HepG2 (cell line): ENCODE data around the gene LDB3. TPM values are rescaled to one million over a fixed set of nuclear protein-coding genes. Genes with fewer than 3 reads are reported as not detected.

ENCODE experiments used
- ATAC-seq: fragments of 200-7000 bp; cut with Tn5 transposase; 3 replicates; pipeline ENCODE4 v1.9.1; 2020; ENCODE audit warnings: mild to moderate bottlenecking, moderate library complexity
- BruUV-seq: library from RNA; stranded (reverse); fragments of 400-500 nt; replicated peaks from 2 replicates; lab custom pipeline; 2021; lab: Mats Ljungman, UMichigan
- CTCF ChIA-PET: fragments of 300-600 bp; formaldehyde crosslinking; extraction: SDS; loops from one replicate; lab custom pipeline; 2021; ENCODE audit warnings: low total read pairs, inconsistent platforms, low intra/inter-chr PET ratio; lab: Yijun Ruan, JAX
- POLR2A ChIA-PET: fragments of 350-600 bp; sonication (Branson Sonifier 250); formaldehyde crosslinking; loops from one replicate; lab custom pipeline; 2020; ENCODE audit warnings: antibody characterized with exemption, inconsistent platforms; lab: Yijun Ruan, JAX
- DNase-seq: peaks from one replicate; pipeline ENCODE4 v3.0.0-alpha.2; 2015; ENCODE audit warnings: low spot score
- FAIRE-seq: peaks from 3 replicates; lab custom pipeline; 2011; peaks lifted over from hg19 to GRCh38; lab: Jason Lieb, UNC
- H2AFZ ChIP-seq: one replicate; pipeline ENCODE4 v1.6.1; 2011; ENCODE audit warnings: low read length, inconsistent platforms
- H3K27ac ChIP-seq: fragments of 300-600 bp; 3 replicates; pipeline ENCODE4 v1.8.0; 2011; ENCODE audit warnings: mixed run types, mild to moderate bottlenecking, mixed read lengths, low read length, inconsistent platforms; ENCODE audit not compliant: insufficient read depth; ENCODE audit errors: extremely low read length
- H3K27me3 ChIP-seq, 2 experiments: fragments of 200-600 bp in 1 of 2; 2 replicates in 1 of 2; 3 replicates in 1 of 2; pipeline versions ENCODE4 v1.6.0 to v1.8.0; 2011; ENCODE audit warnings: low read length in 2 of 2, mild to moderate bottlenecking in 2 of 2, moderate library complexity in 2 of 2, inconsistent platforms in 1 of 2; ENCODE audit not compliant: insufficient read depth in 2 of 2, control insufficient read depth in 1 of 2
- H3K36me3 ChIP-seq, 2 experiments: fragments of 200-600 bp in 1 of 2; replicated peaks in 1 of 2; 2 replicates in 1 of 2; 3 replicates in 1 of 2; pipeline versions ENCODE4 v1.5.1 to v1.8.0; 2011; ENCODE audit warnings: low read length in 2 of 2, inconsistent platforms in 1 of 2; ENCODE audit not compliant: insufficient read depth in 2 of 2, control insufficient read depth in 1 of 2
- H3K4me1 ChIP-seq: 2 replicates; pipeline ENCODE4 v1.5.1; 2012; ENCODE audit warnings: low read length, inconsistent platforms; ENCODE audit not compliant: insufficient read depth
- H3K4me2 ChIP-seq: 2 replicates; pipeline ENCODE4 v1.6.0; 2011; ENCODE audit warnings: low read depth, low read length, inconsistent platforms
- H3K4me3 ChIP-seq, 3 experiments: fragments of 200-600 bp in 1 of 3; sonication (generic), shearing (Covaris generic) in 1 of 3; replicated peaks in 1 of 3; 2 replicates each; pipeline ENCODE4 v1.5.1; 2011 to 2016; ENCODE audit warnings: low read length in 3 of 3, inconsistent platforms in 2 of 3, low read depth in 2 of 3, mild to moderate bottlenecking in 2 of 3, control low read depth in 1 of 3, mixed read lengths in 1 of 3; ENCODE audit not compliant: insufficient read depth in 1 of 3
- H3K79me2 ChIP-seq: one replicate; pipeline ENCODE4 v1.6.1; 2011; ENCODE audit warnings: low read length, inconsistent platforms; ENCODE audit not compliant: insufficient read depth
- H3K9ac ChIP-seq: 2 replicates; pipeline ENCODE4 v1.6.0; 2011; ENCODE audit warnings: mild to moderate bottlenecking, low read depth, low read length, inconsistent platforms; ENCODE audit not compliant: insufficient read depth
- H3K9me3 ChIP-seq: 2 replicates; pipeline ENCODE4 v1.5.1; 2012; ENCODE audit warnings: mild to moderate bottlenecking, low read length
- H4K20me1 ChIP-seq: 2 replicates; pipeline ENCODE4 v1.6.0; 2011; ENCODE audit warnings: inconsistent platforms, mild to moderate bottlenecking, low read length, moderate library complexity; ENCODE audit not compliant: insufficient read depth
- ARNT2 ChIP-seq: sonication (generic); formaldehyde crosslinking; IDR thresholded peaks from 2 replicates; pipeline ENCODE4 v1.8.0; 2022; ENCODE audit warnings: mild to moderate bottlenecking, low read depth, missing genetic modification reagents, moderate library complexity
- HNRNPUL1 ChIP-seq: fragments of 200-400 bp; formaldehyde crosslinking; IDR thresholded peaks from 2 replicates; pipeline ENCODE4 v1.6.1; 2017; ENCODE audit warnings: low read depth, mild to moderate bottlenecking, low read length, moderate library complexity
- KAT7 ChIP-seq: IDR thresholded peaks from 2 replicates; pipeline ENCODE4 v1.6.1; 2018; ENCODE audit warnings: borderline replicate concordance, missing compliant biosample characterization
- MEF2D ChIP-seq: sonication (generic); formaldehyde crosslinking; IDR thresholded peaks from 2 replicates; pipeline ENCODE4 v1.5.1; 2020; ENCODE audit warnings: mild to moderate bottlenecking, missing genetic modification reagents
- RFXANK ChIP-seq: IDR thresholded peaks from 2 replicates; pipeline ENCODE4 v1.6.1; 2016
- ZFP1 ChIP-seq: IDR thresholded peaks from 2 replicates; pipeline ENCODE4 v1.6.1; 2016
- ZZZ3 ChIP-seq: sonication (generic); formaldehyde crosslinking; IDR thresholded peaks from 2 replicates; pipeline ENCODE4 v1.4.0; 2020; ENCODE audit warnings: missing genetic modification reagents, mild to moderate bottlenecking, borderline replicate concordance
- WGBS: methylation state at CpG from one replicate; pipeline ENCODE4 v1.1.6; 2017; ENCODE audit warnings: low lambda C conversion rate; 5-methylcytosine and 5-hydroxymethylcytosine counted together
- in situ Hi-C: cut with HindIII; loops from 2 replicates; pipeline ENCODE4 v1.10.0; 2017; ENCODE audit warnings: low pct_unique_long_range_greater_than_20kb; ENCODE audit not compliant: extremely low pct_ligation_motif_present
- intact Hi-C: fragments of 100-400 bp; cut with micrococcal nuclease; formaldehyde crosslinking; loops from one replicate; pipeline ENCODE4 v1.10.0; 2022; ENCODE audit not compliant: unreplicated experiment
- polyA plus RNA-seq, 8 experiments: library from polyadenylated mRNA; depleted of rRNA in 3 of 8; stranded (reverse) in 7 of 8; unstranded in 1 of 8; fragments of >200 nt; fragmentation: Illumina TruSeq in 4 of 8; extraction: Trizol in 4 of 8; gene quantifications; 2 replicates each; pipeline versions ENCODE4 v1.2.1 to v1.2.3, GENCODE V29; 2011 to 2016; ENCODE audit warnings: low read depth in 4 of 8, missing spikeins in 1 of 8, mixed read lengths in 1 of 8; ENCODE audit not compliant: insufficient read depth in 1 of 8
- total RNA-seq, 5 experiments: library from RNA; depleted of rRNA; stranded (reverse); fragments of >200 nt; fragmentation: Illumina TruSeq; extraction: Trizol; gene quantifications; 2 replicates each; pipeline ENCODE4 v1.2.3, GENCODE V29; 2016; ENCODE audit warnings: low read depth in 1 of 5
- TF ChIP-seq, protein P1 (sequence below): sonication (generic); formaldehyde crosslinking; IDR thresholded peaks from 2 replicates; pipeline ENCODE4 v1.4.0; 2020; ENCODE audit warnings: missing genetic modification reagents
- TF ChIP-seq, protein P2 (sequence below): fragments of 450-650 bp; IDR thresholded peaks from 2 replicates; pipeline ENCODE4 v1.6.1; 2016

LDB3 gene
- total and polyA plus RNA-seq, 2 of the 13 experiments (the other 11 are each of a cell fraction or from before 2014, with no cell fraction given), result not detected

DNA sequence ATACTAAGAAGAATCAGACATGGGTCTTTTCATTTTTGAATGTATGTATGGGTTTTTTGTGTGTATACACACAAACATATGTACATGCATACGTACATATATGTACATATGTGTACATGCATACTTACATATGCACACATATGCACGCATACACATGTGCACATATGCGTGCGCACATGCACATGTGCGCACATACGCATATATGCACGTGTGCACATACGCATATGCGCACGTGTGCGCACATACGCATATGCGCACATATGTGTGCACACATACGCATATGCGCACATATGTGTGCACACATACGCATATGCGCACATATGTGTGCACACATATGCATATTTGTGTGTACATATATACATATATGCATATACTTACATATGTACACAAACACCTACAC, 83.2 kb downstream of the LDB3 start:
- intact Hi-C loops (no loop called here), in situ Hi-C loops (no loop called here)
- FAIRE-seq, result no peak

DNA sequence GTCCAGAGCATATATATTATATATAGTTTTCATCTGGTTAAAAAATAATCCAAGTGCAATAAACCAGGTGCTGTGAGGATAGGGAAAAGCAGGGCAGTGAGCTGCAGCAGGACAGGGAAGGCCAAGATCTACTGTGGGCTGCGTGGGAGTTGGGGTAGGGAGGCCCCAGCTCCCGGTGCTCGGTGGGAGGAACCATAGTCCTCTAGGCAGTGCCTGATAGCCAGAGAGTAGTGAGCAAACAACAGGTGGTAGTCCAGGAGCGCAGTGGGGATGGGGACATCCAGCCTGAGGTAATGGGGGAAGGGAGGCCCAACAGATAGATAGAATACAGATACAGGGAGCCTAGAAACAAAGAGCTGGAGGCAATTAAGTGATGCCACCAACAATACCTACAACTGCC, 84.0 kb downstream of the LDB3 start:
- FAIRE-seq, result no peak
- no peak overlapping the region for H3K9ac ChIP-seq
- H3K4me2 ChIP-seq, result no peak overlapping the region
- WGBS, result 60% methylated on average over 4 of the region's 4 CpGs
- TF ChIP-seq MEF2D (no peak), ARNT2 (no peak), HNRNPUL1 (no peak), KAT7 (no peak)
- POLR2A ChIA-PET, result no interaction called here
- in situ Hi-C loops, result no loop called here
- no TSS peak for BruUV-seq
- no peak overlapping the region for H3K27ac ChIP-seq
- peaks cover 8% of the 10 kb centered on the region for H3K79me2 ChIP-seq
- no peaks in the 10 kb centered on the region for H3K9me3 ChIP-seq
- H3K4me3 ChIP-seq, result no peak overlapping the region
- no peaks in the 10 kb centered on the region; a peak in 1 of 5 replicates for H3K27me3 ChIP-seq
- H4K20me1 ChIP-seq, result no peaks in the 10 kb centered on the region
- DNase-seq, result no peak
- intact Hi-C loops, result no loop called here
- H3K36me3 ChIP-seq, result no peaks in the 10 kb centered on the region
- H2AFZ ChIP-seq, result no peak overlapping the region
- H3K4me1 ChIP-seq, result peaks cover 30% of the 10 kb centered on the region
- CTCF ChIA-PET, result no interaction called here
- no peak for ATAC-seq

More for the DNA sequence above, 83.2 kb downstream of the LDB3 start:
- Histone ChIP-seq H3K27ac (no peak overlapping the region), H3K9ac (no peak overlapping the region), H4K20me1 (no peaks in the 10 kb centered on the region), H3K9me3 (no peaks in the 10 kb centered on the region), H3K79me2 (peaks cover 1% of the 10 kb centered on the region)
- DNase-seq, result no peak
- CTCF ChIA-PET, result no interaction called here
- no TSS peak for BruUV-seq
- TF ChIP-seq, protein P1, sequence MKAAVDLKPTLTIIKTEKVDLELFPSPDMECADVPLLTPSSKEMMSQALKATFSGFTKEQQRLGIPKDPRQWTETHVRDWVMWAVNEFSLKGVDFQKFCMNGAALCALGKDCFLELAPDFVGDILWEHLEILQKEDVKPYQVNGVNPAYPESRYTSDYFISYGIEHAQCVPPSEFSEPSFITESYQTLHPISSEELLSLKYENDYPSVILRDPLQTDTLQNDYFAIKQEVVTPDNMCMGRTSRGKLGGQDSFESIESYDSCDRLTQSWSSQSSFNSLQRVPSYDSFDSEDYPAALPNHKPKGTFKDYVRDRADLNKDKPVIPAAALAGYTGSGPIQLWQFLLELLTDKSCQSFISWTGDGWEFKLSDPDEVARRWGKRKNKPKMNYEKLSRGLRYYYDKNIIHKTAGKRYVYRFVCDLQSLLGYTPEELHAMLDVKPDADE, result no peak
- no peak for TF ChIP-seq ZZZ3
- TF ChIP-seq ZFP1 (CRISPR knock-in tag), result no peak
- TF ChIP-seq, protein P2, sequence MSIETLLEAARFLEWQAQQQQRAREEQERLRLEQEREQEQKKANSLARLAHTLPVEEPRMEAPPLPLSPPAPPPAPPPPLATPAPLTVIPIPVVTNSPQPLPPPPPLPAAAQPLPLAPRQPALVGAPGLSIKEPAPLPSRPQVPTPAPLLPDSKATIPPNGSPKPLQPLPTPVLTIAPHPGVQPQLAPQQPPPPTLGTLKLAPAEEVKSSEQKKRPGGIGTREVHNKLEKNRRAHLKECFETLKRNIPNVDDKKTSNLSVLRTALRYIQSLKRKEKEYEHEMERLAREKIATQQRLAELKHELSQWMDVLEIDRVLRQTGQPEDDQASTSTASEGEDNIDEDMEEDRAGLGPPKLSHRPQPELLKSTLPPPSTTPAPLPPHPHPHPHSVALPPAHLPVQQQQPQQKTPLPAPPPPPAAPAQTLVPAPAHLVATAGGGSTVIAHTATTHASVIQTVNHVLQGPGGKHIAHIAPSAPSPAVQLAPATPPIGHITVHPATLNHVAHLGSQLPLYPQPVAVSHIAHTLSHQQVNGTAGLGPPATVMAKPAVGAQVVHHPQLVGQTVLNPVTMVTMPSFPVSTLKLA, result peak; percentile 31; the same call in 1 of the 2 replicates
- TF ChIP-seq RFXANK (CRISPR knock-in tag), result no peak
- TF ChIP-seq, all 625 proteins: peak for 1
- Histone ChIP-seq H3K4me2 (no peak overlapping the region), H3K4me1 (peaks cover 30% of the 10 kb centered on the region), H3K4me3 (no peak overlapping the region), H3K36me3 (no peaks in the 10 kb centered on the region), H2AFZ (no peak overlapping the region), H3K27me3 (no peaks in the 10 kb centered on the region; a peak in 1 of 5 replicates)
- no peak for ATAC-seq
- POLR2A ChIA-PET, result no interaction called here
- 97% methylated on average over 17 of the region's 17 CpGs for WGBS
